ENCODE results near the gene NPAS4.
"Not testable (repeated sequence)": the region's sequence is repeated elsewhere in the genome, so short reads cannot be mapped to it uniquely, and the experiment has no call there.

The NPAS4 gene

DNA sequence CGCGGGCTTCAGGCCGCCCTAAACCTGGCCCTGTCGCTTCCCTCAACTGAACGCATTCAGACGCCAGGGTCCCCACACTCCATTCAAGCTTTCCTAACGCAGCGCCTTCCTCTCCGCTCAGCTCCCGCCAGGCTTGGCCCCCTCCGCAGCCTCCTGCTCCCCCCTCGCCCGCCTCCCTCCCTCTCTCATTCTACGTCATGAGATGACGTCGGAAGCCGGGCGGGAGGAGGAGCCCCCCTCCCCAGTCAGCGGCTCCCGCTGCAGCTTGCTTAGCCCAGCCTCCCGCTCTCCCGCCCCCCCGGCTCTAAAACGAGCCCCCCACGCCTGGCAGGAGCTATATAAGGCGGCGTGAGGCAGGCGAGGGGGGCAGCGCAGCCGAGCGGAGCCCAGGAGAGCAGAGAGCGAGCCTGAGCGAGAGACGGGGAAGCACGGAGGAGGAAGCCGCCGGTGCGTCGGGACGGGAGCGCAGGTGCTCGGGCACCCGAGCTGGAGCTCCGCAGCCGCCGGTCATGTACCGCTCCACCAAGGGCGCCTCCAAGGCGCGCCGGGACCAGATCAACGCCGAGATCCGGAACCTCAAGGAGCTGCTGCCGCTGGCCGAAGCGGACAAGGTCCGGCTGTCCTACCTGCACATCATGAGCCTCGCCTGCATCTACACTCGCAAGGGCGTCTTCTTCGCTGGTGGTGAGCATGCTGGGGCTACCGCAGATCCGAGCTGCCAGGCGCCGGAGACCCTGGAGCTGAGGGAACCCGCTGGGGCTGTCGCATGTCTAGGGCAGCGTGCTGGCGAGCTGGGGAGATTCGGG, at the start of gene NPAS4:
Gene NPAS4, plus strand, starts transcription at position 365 of the 806 bp plus-strand sequence. Its CDS starts 145 bp downstream, at position 510.
- DNase-seq = no peak

GRCh38 chr11:66371627-66372415, 49.0 kb upstream of the NPAS4 start, which contains the start of gene SLC29A2:
Gene SLC29A2 (minus strand): TSS chr11:66371760. CDS start chr11:66371591, 169 bp downstream.
- peak in 2 of 3 donors; percentile 19 to 46 for DNase-seq

GRCh38 chr11:66373265-66373664, 47.6 kb upstream of the NPAS4 start:
- no peak for DNase-seq

GRCh38 chr11:66373690-66374287, 47.0 kb upstream of the NPAS4 start:
- not testable (repeated sequence) for DNase-seq

DNA sequence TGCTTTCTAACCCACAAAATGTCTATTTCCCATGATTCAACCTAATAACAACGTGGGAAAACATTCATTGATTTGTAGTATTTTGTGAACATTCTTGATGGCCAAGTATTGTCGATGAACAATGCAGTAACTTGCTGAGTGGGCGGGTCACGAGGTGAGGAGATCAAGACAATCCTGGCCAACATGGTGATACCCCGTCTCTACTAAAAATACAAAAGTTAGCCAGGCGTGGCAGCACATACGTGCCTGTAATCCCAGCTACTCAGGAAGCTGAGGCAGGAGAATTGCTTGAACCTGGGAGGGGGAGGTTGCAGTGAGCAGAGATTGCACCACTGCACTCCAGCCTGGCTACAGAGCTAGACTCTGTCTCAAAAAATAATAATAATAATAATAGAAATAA, 40.6 kb upstream of the NPAS4 start:
- peak in 1 of 3 donors; percentile 20 for DNase-seq

DNA sequence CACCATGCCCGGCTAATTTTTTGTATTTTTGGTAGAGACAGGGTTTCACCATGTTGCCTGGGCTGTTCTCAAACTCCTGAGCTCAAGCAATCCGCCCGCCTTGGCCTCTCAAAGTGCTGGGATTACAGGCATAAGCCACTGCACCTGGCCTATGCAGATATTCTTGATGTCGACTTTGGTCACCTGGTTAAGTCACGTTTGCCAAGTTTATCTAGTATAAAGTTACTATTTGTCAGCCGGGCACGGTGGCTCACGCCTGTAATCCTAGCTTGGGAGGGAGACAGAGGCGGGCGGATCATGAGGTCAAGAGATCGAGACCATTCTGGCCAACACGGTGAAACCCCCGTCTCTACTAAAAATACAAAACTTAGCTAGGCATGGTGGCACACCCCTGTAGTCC, 36.5 kb upstream of the NPAS4 start:
- not testable (repeated sequence) for DNase-seq

GRCh38 chr11:66386171-66387069, 34.4 kb upstream of the NPAS4 start:
- DNase-seq = peak; percentile 88 to 91 (median 91)

GRCh38 chr11:66388780-66389386, 32.0 kb upstream of the NPAS4 start:
- peak; percentile 79 to 88 (median 85) for DNase-seq

DNA sequence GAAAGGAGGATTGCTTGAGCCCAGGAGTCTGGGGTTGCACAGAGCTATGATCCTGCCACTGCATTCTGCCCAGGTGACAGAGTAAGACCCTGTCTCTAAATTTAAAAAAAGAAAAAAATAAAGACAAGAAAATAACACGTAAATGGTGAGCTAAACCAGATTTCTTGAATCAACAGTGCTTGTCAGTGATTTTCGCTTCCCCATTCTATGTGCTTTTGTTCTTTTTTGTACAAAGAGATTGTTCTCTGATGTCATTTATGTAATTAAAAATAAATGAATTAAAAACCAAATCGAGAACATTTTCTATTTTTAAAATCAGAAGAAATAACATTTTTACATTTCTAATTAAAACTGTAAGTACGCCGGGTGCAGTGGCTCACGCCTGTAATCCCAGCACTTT, 29.5 kb upstream of the NPAS4 start:
- DNase-seq = no peak

- no peak for DNase-seq
These were observed 26.9 kb upstream of the NPAS4 start for GRCh38 chr11:66393954-66394353.

GRCh38 chr11:66407651-66408050, 13.2 kb upstream of the NPAS4 start:
- no peak for DNase-seq

DNA sequence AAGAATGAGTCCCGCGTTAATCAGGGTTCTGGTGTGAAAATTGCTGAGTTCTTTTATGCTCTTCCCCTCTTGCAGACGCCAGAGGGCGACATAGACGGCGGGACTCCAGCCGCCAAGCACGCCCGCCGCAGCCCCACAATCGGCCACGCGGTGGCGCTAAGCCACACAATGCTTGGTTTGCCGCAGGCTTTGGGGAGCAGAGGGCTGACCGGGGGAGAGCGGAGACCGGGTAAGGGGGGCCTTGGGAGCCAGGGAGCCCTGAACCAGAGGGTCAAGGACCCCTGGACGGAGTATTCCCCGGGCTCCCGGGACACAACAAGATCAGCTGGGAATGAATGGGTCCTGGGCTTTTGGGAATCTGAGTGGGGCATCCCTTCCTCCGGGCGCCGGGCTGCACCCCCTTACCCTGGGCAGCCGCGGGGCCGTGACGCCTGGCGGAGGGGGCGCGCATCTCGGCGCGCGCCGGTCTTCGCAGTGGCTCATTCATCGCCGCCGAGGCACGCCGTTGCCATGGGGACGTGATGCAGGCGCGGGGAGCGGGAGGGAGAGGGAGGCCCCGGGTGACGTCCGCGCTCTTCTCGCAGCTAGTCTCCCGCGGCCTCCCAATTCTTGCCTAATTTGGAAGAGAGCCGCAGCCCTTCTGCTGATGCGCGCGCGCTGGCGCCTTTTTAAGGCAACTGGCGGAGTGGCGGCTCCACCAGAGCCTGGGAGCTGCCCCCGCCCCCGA, 12.2 kb upstream of the NPAS4 start:
- peak; percentile 90 to 95 (median 94) for DNase-seq

DNA sequence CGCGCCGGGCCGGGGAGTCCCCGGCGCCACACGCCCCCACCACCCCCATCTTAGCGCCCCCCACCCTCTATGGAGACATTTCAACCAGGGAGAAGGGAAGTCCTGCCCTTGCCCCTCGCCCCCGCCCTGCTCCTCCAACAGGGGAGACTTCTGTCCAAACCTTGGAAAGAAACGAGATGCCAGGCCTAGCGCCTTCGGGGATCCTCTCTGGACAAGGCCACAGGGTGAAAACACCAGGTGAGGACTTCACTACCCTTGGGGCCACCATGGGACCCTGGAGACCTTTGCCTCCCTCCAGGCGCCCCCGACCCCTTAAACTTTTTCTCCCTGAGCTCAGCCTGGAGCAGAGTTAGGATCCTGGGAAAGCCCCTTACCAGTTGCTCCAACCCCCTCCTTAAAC, 11.6 kb upstream of the NPAS4 start:
- no peak for DNase-seq

- DNase-seq = no peak
These were observed 10.6 kb upstream of the NPAS4 start for GRCh38 chr11:66410191-66410590.

DNA sequence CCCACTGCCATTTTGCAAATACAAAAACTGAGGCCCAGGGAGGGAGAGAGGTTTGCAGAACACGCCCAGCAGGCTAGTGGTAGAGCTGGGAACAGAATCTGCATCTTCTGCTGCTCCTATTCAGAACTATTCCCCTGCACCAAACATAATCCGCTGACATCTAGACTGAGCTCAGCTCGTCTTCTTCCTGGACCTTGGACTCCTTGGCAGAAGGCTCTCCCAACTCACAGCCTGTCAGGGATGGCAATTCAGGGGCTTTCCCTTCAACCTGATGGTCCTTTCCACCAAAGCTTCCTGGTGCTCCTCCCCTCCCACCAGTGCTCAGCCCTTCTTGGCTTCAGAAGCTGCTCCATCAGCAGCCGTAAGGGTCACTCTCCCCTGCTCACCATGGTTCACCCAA, 9.5 kb upstream of the NPAS4 start:
- no peak for DNase-seq

- no peak for DNase-seq
These were observed 8.7 kb upstream of the NPAS4 start for GRCh38 chr11:66412110-66412509.

DNA sequence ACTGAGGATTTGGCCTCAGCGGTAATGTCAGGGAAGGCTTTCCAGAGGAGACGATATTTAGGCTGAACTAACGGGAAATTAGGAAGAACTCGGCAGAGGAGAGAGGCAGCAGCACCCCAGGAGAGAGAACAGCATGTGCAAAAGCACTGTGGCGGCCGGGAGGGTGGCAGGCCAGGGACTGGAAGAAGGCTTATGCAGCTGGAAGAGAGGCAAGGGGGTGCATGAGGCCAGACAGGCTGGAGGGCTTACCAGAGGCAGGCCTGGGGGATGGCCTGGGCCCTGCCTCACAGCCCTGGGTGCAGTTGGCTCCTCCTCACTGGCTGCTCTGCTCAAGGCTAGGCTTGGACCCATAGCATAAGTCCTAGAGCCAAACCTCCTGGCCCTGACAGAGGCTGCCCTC, 7.7 kb upstream of the NPAS4 start:
- no peak for DNase-seq

GRCh38 chr11:66414120-66414934, 6.5 kb upstream of the NPAS4 start:
- DNase-seq = no peak

- no peak for DNase-seq
These were observed 5.4 kb upstream of the NPAS4 start for GRCh38 chr11:66415423-66415822.

- DNase-seq = no peak
These were observed 3.8 kb upstream of the NPAS4 start for GRCh38 chr11:66417000-66417399.

Data from suppressor macrophage treated with lipopolysaccharide for 1 hour (primary cell).